ENCODE data around the gene WDR4. TPM values are rescaled to one million over a fixed set of nuclear protein-coding genes. Genes with fewer than 3 reads are reported as not detected.

WDR4 gene
- total and polyA plus RNA-seq, 9 of the 15 experiments (the other 6 are each of a cell fraction or from before 2014, with no cell fraction given): 5.4 to 95.4 (median 32.1) TPM

GRCh38 chr21:42923553-42924432, 44.5 kb upstream of the WDR4 start (continued):
- TF ChIP-seq FOXP4 (CRISPR knock-in tag; IDR thresholded peaks at IDR 0.05; ENCODE audit: borderline replicate concordance) (no peak), COPS2 (conservative IDR thresholded peaks at IDR 0.05) (no peak), MYNN (IDR thresholded peaks at IDR 0.05) (no peak), MYNN (CRISPR knock-in tag; IDR thresholded peaks at IDR 0.05) (no peak), POLR2A (conservative IDR thresholded peaks at IDR 0.05) (peak; percentile 82), ZNF311 (CRISPR knock-in tag; IDR thresholded peaks at IDR 0.05) (no peak), MAFF (IDR thresholded peaks at IDR 0.05; ENCODE audit: low read length) (peak; percentile 20; the same call in 1 of the 2 replicates), PKNOX1 (IDR thresholded peaks at IDR 0.05) (peak; percentile 84), KAT2B (IDR thresholded peaks at IDR 0.05; ENCODE audit: low read depth, low read length) (no peak), YBX1 (IDR thresholded peaks at IDR 0.05) (no peak), RBM17 (IDR thresholded peaks at IDR 0.05; ENCODE audit: borderline replicate concordance, low read depth, low read length) (no peak), ZBTB49 (CRISPR knock-in tag; IDR thresholded peaks at IDR 0.05; ENCODE audit: borderline replicate concordance) (no peak), CBX5 (IDR thresholded peaks at IDR 0.05; ENCODE audit: borderline replicate concordance, low read depth) (0 out of 2 replicates have a peak, but pooled peaks have one; percentile 13), MIER1 (IDR thresholded peaks at IDR 0.05; ENCODE audit: low read depth) (peak; percentile 65; the same call in 1 of the 2 replicates), ZNF41 (CRISPR knock-in tag; conservative IDR thresholded peaks at IDR 0.05) (no peak), ZNF830 (CRISPR knock-in tag; IDR thresholded peaks at IDR 0.05) (no peak), DEAF1 (CRISPR knock-in tag; IDR thresholded peaks at IDR 0.05) (peak; percentile 99), ADNP (tag; IDR thresholded peaks at IDR 0.05) (no peak), MYBL2 (IDR thresholded peaks at IDR 0.05; ENCODE audit: low read depth) (peak; percentile 59), MYBL2 (CRISPR knock-in tag; IDR thresholded peaks at IDR 0.05; ENCODE audit: borderline replicate concordance) (no peak), ZNF184 (CRISPR knock-in tag; IDR thresholded peaks at IDR 0.05) (no peak), NCOA2 (IDR thresholded peaks at IDR 0.05; ENCODE audit: partially characterized antibody in 2 of 2) (no peak), SRSF1 (IDR thresholded peaks at IDR 0.05; ENCODE audit: low read depth, low read length) (no peak)
